DMS153 (cell line): ENCODE measurements around the gene ASXL2.
"Not testable (repeated sequence)": the region's sequence is repeated elsewhere in the genome, so short reads cannot be mapped to it uniquely, and the experiment has no call there.

Experiments
- DNase-seq: peaks from one replicate; lab custom pipeline; 2025; lab: John Stamatoyannopoulos, UW

ASXL2 gene

DNA sequence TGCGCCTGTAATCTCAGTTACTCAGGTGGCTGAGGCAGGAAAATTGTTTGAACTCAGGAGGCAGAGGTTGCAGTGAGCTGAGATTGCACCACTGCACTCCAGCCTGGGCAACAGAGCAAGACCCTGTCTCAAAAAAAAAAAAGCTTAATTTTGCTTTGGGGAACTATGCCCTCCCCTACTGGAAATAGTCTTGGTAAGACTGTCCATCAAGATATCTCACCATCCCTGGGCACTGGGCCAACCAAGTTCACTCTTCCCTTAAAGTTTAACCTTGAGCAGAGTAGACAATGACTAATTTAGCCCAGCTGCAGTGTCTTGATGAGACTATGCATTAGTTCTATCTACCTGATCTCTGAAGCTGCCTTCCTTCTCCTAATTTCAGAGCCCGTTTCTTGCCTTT is 44.7 kb downstream of the ASXL2 start:
- no peak for DNase-seq

DNA sequence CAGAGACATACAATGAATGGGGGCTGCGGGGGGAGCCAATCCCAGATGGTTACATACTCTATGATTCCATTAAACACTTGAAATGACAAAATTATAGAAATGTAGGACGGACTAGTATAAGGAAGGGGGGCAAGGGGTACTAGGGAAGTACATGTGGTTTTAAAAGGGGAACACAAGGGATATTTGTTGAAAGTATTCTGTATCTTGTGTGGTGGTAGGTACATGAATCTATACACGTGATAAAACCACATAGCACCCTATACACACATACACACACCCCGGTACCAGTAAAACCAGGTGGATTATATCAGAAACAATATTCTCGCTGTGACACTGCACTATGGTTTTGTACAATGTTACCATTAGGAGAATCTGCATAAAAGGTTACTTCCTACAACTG is 45.4 kb downstream of the ASXL2 start:
- no peak for DNase-seq

DNA sequence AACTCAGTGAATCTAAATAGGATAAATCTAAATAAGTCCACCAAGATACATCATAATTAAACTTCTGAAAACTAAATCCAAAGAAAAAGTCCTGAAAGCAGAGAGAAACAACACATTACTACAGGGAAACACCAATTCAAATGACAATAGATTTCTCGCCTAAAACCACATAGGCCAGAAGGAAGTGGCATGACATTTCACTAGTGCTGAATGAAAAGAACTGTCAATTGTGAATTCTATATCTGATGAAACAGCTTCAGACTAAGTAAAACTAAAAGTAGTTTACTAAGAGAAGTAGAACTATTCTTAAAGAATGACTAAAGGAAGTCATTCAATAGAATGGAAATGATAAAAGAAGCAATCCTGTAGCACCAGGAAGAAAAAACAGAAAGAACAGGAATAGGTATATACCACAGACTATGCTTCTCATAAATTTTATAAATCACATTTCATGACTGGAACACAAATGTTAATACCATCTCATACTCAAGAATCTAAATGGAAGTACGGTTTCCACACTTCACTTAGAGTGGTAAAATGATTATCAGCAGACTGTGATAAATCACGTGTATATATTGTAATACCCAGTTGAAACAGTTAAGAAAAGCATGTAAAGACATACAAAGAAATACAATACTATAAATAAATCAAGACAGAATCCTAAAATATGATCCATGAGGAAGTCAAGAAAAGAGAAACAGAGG is 46.4 kb downstream of the ASXL2 start:
- no peak for DNase-seq

DNA sequence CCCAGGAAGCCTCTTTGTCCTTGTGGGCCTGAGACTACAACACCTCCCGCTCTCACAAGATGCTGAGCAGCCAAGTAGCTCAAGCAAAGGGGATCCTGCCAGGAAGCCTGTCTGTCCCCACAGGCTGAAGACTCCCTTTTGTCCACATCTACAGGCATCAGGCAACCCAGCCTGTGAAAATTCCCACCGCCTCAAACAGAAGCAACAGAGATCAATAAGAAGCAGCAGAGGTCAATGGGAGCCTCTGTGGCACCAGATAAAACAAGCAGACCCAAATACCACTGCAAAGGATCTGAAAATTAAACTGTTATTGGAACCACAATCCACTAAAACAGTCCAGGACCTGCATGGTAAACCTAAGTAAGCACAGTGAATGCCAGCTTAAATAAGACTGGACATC is 48.5 kb downstream of the ASXL2 start:
- no peak for DNase-seq

DNA sequence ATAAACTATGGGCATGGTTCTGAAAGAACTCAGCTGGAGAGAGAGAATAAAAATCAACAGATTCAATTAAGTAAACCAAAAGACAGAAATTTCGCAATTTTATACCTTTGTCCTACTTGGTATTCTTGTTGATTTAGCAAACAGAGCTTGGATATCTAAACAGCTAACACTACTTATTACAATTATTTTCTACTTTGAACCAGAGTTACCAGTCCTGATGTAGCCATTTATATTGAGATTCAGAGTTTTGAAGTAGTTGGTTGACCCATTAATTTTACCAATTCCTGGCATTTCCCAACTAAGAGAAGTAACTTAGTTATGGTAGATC is 48.9 kb downstream of the ASXL2 start:
- DNase-seq: no peak

DNA sequence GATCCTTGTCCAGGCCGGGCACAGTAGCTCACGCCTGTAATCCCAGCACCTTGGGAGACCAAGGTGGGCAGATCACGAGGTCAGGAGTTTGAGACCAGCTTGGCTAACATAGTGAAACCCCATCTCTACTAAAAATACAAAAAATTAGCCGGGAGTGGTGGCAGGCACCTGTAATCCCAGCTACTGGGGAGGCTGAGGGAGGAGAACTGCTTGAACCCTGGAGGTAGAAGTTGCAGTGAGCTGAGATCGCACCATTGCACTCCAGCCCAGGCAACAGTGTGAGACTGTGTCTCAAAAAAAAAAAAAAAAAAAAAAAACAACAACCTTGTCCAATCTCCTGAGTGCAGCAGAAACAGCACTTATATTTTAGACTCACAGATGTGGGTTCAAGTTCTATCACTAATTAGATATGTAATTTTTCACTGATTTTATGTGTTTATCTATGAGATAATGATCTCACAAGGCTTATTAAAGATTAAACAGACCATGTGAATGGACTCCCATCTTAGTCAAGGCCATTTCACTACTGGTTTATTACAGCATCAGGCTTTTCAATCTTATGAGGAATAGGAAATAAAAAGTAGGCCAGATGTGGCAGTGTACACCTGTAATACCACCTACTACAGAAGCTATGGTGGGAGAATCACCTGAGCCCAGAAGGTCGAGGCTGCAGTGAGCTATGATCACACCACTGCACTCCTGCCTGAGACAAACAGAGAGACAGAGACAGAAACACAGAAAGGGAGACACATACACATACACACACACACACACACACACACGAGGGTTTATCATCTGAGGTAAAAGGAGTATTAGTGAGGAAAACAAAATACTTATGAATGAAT is 49.5 kb downstream of the ASXL2 start:
- not testable (repeated sequence) for DNase-seq

DNA sequence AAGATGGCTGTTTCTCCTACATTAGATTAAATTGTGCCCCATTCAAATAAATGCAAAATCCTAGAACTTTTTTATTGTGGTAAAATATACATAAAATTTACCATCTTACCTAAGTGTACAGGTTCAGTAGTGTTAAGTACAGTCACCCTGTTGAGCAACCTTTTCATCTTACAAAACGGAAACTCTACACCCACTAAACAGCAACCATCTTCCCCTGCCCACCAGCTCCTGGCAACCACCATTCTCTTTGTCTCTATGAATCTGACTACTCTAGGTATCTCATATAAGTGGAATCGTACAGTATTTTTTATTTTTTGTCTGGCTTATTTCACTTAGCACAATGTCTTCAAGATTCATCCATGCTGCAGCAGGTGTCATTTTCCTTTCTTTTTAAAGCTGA is 53.0 kb downstream of the ASXL2 start:
- no peak for DNase-seq

DNA sequence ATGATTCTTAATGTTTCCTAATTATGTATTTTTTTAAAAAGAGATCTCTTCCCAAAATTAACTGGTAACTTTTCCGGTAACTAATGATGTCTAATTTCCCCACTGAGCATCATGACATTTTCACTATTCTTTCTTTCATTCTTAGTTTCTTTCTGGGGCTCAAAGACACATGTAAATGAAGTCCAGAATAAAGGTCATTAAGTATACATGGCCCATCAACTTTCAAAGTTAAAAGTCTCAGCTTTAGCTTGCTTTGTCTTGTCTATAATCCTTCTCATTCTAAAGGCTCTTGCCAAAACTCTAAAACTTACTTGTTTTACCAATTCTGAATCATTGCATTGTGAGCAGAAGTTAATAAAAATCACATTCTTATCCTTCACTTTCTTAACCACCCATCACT is 53.6 kb downstream of the ASXL2 start:
- DNase-seq: no peak

DNA sequence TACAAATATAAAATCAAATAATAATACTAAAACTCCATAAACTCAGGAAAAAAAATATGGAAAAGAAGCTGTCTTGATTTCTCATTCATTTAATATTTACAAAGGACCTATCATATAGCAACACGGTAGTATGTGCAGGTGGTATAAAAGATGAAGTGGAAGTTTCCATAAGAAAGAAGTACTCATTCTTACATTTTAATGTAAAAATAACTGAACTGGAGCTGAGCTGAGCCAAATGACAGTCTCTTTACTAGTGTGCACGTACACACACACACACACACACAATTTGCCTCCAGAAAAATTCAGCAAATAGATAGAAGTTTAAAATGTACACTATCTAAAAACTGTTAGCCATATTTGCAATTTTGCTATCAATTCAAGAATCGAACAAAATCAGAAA is 54.1 kb downstream of the ASXL2 start:
- DNase-seq: no peak

DNA sequence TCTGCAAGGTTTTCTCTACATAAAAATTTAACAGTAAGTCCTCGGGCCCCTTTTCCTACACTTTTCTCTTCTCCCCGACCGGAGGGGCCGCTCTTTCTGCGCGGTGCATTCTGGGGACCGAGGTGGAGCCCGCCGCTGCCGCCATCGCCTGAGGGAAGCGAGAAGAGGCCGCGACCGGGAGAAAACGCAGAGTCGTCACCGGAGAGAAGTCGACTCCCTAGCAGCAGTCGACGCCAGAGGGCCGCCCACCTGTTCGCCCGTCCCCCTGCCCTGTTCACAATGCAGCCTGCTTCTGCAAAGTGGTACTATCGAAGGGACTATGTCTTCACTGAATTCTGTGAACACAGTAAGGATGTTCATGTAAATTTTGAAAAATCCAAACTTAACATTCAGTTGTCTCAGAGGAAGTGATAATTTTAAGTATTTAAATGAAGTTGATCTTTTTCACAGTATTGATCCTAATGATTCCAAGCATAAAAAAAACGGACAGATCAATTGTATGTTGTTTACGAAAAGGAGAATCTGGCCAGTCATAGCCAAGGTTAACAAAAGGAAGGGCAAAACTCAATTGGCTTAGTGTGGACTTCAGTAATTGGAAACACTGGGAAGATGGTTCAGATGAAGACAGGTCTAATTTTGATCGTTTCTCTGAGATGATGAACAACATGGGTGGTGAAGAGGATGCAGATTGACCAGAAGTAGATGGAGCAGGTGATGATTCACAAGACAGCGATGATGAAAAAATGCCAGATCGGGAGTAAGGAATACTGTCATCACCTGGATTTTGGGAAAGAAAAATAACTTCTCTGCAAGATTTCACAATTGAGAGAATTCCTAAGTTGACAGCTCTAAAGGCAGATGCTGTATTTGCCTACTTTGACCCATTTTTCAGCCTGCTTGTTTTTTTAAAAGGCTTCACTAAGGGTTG is 55.8 kb downstream of the ASXL2 start:
- DNase-seq: no peak

DNA sequence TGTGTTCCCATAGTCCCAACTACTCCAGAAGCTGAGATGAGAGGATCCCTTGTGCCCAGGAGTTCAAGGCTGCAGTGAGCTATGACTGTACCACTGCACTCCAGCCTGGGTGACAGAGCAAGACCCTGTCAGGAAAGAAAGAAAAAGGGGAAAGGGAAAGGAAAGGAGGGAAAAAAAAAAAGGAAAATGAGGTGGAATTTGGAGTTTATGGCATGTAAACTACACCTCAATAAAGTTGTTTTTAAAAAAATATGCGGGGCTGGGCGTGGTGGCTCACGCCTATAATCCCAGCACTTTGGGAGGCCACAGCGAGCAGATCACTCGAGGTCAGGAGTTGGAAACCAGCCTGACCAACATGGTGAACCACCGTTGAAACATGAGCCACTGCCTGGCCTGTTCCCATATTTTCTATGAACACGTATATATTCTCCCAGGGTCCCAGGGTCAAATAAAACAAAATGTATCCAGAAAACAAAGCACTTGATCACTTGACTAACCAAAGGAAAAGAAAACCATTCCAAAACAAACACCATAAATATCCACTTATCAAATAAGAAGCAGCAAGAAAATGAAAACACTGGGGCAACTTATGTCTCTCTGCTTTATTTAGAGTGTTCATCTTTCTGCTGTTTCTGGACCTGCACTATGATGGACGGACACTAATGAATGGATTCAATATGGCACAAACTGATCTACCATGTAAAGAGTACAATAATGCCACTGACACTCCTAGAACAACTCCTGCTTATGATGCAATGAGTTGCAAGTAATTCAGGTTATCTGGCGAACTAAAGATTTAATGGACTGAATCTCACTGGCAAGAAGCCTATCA is 56.8 kb downstream of the ASXL2 start:
- DNase-seq: no peak

DNA sequence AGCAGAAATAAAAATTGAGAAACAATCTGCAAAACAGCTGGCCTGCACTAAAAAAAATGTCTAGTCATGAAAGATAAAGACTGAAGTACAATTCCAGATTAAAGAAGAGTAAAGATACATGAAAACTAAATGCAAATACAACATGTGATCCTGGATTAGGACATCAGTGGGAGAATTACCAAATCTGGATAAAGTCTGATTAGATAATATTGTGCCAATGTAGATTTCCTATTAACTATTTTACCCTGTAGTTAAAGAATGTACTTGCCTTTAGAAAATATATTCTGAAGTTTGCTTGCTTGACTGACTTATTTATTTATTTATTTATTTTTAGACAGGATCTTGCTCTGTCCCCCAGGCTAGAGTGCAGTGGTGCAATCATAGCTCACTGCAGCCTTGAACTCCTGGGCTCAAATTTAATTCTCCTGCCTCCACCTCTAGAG is 58.7 kb downstream of the ASXL2 start:
- DNase-seq: no peak

DNA sequence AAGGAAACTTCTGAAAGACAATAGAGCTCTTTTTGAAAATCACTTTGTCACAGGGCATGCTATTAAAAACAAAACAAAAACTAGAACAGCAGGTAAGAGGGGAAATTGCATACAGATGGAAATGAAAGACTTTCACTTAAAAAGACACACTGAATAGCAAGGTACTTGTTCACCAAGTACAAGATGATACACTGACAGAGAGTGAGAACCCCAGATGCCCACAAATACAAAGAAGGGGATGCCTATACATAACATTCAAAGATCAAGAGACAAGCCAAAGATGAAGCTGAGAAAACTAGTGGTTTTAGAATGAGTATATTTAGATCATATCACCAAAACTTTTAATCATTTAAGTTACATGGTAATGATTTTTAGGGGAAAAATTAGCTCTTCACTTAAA is 60.7 kb downstream of the ASXL2 start:
- no peak for DNase-seq

DNA sequence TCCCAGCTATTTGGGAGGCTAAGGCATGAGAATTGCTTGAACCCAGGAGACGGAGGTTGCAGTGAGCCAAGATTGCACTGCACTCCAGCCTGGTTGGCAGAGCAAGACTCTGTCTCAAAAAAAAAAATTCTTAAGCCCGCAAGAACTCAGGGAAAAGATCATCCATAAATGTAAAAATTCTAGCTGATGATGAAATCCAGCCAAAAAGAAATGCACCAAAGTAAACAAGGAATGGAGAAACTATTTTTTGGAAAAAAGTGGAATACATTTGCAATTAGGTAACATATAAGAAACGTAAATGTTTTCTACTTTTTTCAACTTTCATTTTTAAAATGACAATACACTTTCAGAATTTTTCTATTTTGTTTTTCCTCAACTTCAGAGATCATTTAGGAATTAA is 61.3 kb downstream of the ASXL2 start:
- no peak for DNase-seq

DNA sequence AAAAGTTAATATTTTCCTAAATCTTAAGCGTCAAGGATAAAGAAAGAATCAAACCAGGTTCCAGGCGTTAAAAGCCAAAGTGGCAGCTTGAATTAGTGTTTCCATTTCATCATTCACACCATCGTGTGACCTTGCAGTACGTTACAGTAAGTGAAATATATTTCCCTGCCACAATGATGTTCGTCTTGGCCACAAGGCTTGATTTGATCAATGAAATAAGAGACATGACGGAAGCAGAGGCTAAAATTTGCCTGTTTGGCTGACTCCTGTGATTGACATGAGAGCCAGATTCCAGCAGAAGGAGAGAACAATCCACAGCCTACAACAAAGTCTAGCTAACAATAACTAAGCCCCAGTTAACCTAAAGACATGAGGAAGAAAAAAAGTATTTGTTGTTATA is 62.0 kb downstream of the ASXL2 start:
- no peak for DNase-seq

DNA sequence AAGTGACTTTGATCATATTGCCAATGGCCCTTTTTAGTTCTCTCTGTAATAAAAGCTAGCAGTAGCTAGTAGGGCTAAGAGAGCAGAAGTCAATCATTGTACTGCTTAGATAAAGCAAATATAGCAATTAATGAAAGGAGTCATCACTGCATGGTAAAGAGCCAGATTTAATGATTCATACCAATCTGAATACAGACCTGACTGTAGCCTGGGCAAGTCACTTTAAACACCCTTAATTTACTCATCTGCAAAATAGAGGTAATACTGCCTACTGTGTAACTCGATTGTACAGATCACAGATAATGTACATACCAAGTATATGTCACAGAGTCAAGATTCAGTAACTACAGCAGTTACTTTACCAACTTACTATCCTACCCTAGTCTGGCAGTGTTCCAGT is 63.6 kb downstream of the ASXL2 start:
- no peak for DNase-seq

DNA sequence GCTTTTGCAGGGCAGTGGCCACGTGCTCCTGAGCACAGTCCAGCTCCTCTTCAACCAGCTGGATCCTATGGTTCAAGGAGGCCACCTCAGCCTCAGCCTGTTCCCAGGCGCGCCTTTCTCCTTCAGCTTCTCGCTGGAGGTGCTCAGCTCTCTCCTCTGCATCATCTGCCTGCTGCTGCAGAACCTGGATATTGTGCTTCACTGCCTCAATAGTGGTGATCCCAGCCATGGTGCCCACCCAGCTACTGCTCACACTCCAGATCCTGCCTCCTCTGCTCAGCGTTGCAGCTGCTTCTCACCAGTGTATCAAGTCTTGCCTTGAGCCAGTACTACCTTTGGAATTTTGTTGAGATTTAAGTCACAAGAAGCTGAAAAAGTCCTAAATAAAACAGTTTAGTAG is 67.9 kb downstream of the ASXL2 start:
- no peak for DNase-seq

DNA sequence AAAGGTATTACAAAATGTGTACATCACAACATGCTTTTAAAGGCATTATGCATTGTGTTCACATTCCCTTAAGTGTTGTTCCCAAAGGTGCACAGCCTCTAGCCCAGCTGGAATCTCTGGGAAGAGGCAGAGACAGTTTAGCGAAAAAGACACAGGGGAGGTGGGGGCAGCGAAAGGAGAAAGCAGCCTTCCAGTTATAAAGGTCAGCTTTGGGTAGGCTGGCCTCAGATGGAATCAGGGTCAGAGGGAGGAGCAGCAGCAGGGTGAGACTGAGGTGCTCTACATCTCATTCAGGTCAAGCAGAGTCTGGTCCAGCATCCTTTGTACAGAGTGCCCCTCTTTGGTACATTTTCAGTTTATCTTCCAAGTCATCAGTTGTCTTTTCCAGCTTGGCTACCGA is 68.6 kb downstream of the ASXL2 start:
- no peak for DNase-seq

DNA sequence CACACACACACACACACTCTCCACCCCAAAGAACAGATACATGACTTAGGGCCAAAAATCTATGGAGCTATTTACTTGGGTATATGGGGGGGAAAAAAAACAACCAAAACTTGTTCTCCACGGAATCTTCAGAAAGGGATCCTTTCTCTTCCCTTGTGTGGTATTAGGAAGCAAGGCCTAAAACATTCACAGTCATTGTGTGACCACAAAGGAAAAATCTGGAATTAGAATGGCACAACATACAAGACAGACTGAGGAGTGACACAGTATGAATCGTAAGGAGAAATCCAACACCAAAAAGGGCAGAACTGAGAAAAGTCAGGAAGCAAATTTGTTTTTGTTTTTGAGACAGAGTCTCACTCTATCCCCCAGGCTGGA is 70.3 kb downstream of the ASXL2 start:
- no peak for DNase-seq

DNA sequence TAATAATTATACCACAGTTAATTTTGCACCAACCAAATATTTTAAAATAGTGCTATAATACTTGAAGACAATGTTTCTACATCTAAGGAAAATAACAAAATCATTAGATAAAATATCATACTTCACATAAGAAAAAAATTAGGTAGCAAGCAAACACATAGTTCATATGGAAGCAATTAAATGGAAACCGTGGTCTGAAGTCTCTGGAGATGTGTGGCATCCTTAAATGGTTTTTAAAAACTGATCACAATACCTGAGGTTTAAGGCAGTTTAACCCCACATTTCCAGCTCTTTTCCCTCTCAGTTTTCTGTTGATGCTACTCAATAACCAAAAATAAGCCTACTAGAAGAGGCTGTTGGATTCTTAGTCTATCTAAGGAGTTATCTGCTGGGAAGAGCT is 71.3 kb downstream of the ASXL2 start:
- DNase-seq: no peak

DNA sequence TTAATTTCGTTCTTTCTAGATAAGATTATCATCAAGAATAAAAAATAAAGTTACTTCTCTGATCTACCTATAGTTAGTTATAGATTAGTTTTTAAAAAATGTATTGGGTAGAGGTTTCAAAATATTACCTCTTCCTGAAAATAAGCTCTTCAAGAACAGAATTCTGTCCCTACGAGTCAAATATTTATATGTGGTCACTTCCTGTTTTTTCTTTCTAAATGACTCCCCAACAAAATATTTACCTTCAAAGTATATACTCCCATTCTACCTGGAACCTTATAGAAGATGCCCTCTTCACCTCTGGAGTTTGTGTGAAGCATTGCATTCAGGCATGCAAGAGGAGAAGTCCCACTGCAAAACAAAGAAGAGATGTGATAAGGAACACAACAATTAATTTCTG is 72.3 kb downstream of the ASXL2 start:
- DNase-seq: no peak

DNA sequence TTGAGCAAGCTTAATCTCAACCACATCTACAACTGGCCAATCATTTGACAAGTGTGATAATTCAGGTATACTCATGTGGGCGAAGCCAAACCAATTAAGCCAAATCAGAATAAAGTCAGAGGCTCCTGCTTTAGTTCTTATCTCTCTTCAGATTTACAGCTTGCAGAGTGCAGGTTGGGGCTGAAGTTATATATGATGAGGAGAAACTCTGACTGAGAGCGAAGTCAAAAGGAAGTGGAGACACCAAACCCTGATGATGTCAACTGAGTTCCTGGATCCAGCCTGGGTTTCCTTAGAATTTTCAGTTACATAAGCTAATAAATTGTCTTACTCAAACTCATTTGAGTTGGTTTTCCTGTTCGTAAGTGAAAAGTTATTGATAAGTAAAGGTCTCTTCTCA is 73.9 kb downstream of the ASXL2 start:
- no peak for DNase-seq
